DND-41 (cell line): ENCODE results near the gene GALK2.
"Not testable (repeated sequence)": the region's sequence is repeated elsewhere in the genome, so short reads cannot be mapped to it uniquely, and the experiment has no call there.

Experiments
- ATAC-seq: fragments of 200-7000 bp; cut with Tn5 transposase; 3 replicates; pipeline ENCODE4 v1.9.1; 2021; ENCODE audit warnings: low read depth; ENCODE audit not compliant: insufficient read depth
- DNase-seq: peaks from one replicate; pipeline ENCODE4 v3.0.0-alpha.2; 2020
- H2AFZ ChIP-seq: 2 replicates; pipeline ENCODE4 v1.6.0; 2012; ENCODE audit warnings: low read depth, low read length
- H3K27ac ChIP-seq: 2 replicates; pipeline ENCODE4 v1.5.1; 2012; ENCODE audit warnings: low read length, inconsistent platforms
- H3K27me3 ChIP-seq: fragments of 200-600 bp; sonication (generic); 2 replicates; pipeline ENCODE4 v1.6.0; 2012; ENCODE audit warnings: low read length, mild to moderate bottlenecking, inconsistent platforms; ENCODE audit not compliant: insufficient read depth, poor library complexity
- H3K36me3 ChIP-seq: 2 replicates; pipeline ENCODE4 v1.5.1; 2012; ENCODE audit warnings: low read length, inconsistent platforms; ENCODE audit not compliant: insufficient read depth
- H3K4me1 ChIP-seq: 2 replicates; pipeline ENCODE4 v1.5.1; 2012; ENCODE audit warnings: mild to moderate bottlenecking, low read length; ENCODE audit not compliant: insufficient read depth
- H3K4me2 ChIP-seq: 2 replicates; pipeline ENCODE4 v1.6.0; 2012; ENCODE audit warnings: mild to moderate bottlenecking, moderate library complexity, low read length, inconsistent platforms; ENCODE audit not compliant: insufficient read depth
- H3K4me3 ChIP-seq, 2 experiments: fragments of 200-600 bp in 1 of 2; shearing (Covaris generic) in 1 of 2; 2 replicates each; pipeline ENCODE4 v1.5.1; 2012 to 2016; ENCODE audit warnings: inconsistent platforms in 2 of 2, low read length in 2 of 2, mild to moderate bottlenecking in 2 of 2, low read depth in 1 of 2, moderate library complexity in 1 of 2
- H3K79me2 ChIP-seq: 2 replicates; pipeline ENCODE4 v1.6.0; 2012; ENCODE audit warnings: low read length, inconsistent platforms; ENCODE audit not compliant: insufficient read depth
- H3K9ac ChIP-seq: 2 replicates; pipeline ENCODE4 v1.6.0; 2012; ENCODE audit warnings: low read depth, mild to moderate bottlenecking, inconsistent platforms, low read length, moderate library complexity
- H3K9me3 ChIP-seq: 2 replicates; pipeline ENCODE4 v1.5.1; 2012; ENCODE audit warnings: low read length, moderate library complexity, mild to moderate bottlenecking, inconsistent platforms; ENCODE audit not compliant: insufficient read depth, severe bottlenecking
- H4K20me1 ChIP-seq: 2 replicates; pipeline ENCODE4 v1.6.0; 2012; ENCODE audit warnings: low read length; ENCODE audit not compliant: insufficient read depth
- CTCF ChIP-seq: IDR thresholded peaks from 2 replicates; pipeline ENCODE4 v1.5.1; 2012; ENCODE audit warnings: borderline replicate concordance, low read length, moderate library complexity, mild to moderate bottlenecking; ENCODE audit not compliant: poor library complexity, severe bottlenecking; ENCODE audit errors: extremely low read depth
- EZH2 ChIP-seq: IDR thresholded peaks from 3 replicates; pipeline ENCODE4 v1.6.1; 2012; ENCODE audit warnings: borderline replicate concordance, low read depth, mild to moderate bottlenecking, moderate library complexity, low read length, inconsistent platforms; ENCODE audit not compliant: severe bottlenecking

The GALK2 gene

DNA sequence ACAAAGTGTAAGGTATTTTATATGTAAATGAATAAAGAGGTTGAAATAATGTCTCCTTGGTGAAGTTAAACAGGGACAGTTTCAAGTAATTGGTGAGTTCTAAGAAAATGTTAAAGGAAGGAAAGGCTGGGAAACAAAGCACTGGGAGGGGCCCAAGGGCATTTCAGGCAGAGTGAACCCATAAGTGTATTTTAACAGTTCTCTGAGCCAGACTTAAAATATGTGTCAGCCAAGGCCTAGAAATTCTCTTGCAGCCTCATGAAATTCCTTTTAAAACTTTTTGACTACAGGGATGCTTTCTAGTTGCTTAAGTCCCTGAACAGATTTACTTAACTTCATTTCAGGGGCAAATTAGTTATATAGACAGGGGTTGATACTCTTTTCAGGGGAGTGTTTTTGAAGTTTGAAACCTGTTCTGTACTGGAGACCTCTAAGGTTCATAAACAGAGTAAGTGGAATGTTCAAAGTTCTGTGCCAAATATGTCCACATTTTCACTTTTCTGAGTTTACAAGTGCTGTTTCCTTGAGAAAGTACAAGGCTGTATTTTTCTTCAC, 77.6 kb downstream of the GALK2 start:
- ATAC-seq (no peak), DNase-seq (no peak)
- no peak for TF ChIP-seq EZH2
- no peak for TF ChIP-seq CTCF
- Histone ChIP-seq H4K20me1 (no peaks in the 10 kb centered on the region), H3K4me1 (no peaks in the 10 kb centered on the region), H3K4me2 (no peak overlapping the region), H3K9me3 (no peaks in the 10 kb centered on the region), H3K36me3 (peaks cover 20% of the 10 kb centered on the region; the same call in 1 of the 2 replicates), H3K9ac (no peak overlapping the region), H3K27me3 (no peaks in the 10 kb centered on the region), H3K27ac (no peak overlapping the region), H3K79me2 (no peaks in the 10 kb centered on the region), H3K4me3 (no peak overlapping the region), H2AFZ (no peak overlapping the region)

DNA sequence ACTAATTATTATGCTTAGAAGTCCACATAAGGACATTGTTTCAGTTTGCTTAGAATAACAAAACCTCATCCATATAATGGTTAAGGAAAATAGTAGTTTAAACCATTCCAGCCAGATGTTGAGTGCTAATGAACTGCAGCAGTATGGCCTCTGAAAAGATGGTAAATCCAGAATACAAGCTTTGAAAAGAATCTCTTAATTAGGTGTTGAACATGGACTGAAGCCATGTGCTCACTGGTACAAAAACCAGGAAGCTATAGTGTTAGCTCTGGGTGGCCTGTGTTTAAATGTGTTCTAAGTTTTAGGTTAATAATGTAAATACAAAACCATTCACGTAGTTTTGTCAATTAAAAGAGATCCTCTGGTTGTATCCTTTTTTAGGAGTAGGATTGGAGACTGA, 78.2 kb downstream of the GALK2 start:
- DNase-seq (no peak), ATAC-seq (no peak)
- no peak overlapping the region for H3K27ac ChIP-seq
- no peak overlapping the region for H3K9ac ChIP-seq
- H3K4me3 ChIP-seq, result no peak overlapping the region
- H3K4me2 ChIP-seq, result no peak overlapping the region
- TF ChIP-seq EZH2, result no peak
- TF ChIP-seq CTCF, result no peak
- no peaks in the 10 kb centered on the region for H4K20me1 ChIP-seq
- H3K36me3 ChIP-seq, result peaks cover 13% of the 10 kb centered on the region; the same call in 1 of the 2 replicates
- H3K79me2 ChIP-seq, result no peaks in the 10 kb centered on the region
- no peak overlapping the region for H2AFZ ChIP-seq
- no peaks in the 10 kb centered on the region for H3K27me3 ChIP-seq
- no peaks in the 10 kb centered on the region for H3K9me3 ChIP-seq
- H3K4me1 ChIP-seq, result no peaks in the 10 kb centered on the region

DNA sequence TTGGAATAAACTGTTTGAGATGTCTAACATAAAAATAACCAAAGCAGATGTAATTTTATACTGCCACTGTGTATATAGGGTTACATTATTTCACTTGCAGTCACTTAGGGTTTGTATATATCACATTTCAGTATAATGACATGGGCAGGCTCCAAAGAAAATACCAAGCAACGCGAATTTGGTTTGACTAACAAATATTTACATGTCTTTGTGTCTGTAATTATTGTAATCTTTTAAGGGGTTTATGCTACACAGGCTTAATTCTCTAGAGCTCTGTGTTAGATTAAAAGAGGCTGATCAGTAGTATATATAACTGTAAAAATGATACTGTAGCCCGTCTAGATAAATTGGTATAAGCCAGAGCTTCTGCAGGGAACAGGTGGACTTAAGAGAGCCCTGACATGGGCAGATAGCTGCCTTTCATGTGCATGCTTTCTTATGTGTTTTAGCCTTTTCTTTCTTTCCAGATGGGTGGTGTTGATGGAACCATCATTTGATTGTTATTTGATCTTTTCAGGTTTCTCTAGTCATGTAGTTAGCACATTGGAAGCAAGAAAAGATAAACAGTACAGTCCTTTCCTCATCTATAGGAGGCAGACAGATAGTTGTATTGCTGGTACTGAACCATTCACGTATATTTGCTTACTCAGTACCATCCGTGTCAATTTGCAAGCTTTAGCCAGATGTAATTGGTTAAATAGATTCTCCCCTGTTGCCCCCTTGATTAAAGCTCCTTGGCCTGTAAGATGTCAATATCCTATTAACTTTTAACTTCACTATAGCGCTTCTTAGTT, 86.1 kb downstream of the GALK2 start:
- Histone ChIP-seq H3K4me1 (no peaks in the 10 kb centered on the region), H3K9me3 (no peaks in the 10 kb centered on the region), H3K36me3 (no peaks in the 10 kb centered on the region), H2AFZ (no peak overlapping the region), H4K20me1 (no peaks in the 10 kb centered on the region), H3K4me3 (no peak overlapping the region), H3K9ac (no peak overlapping the region), H3K79me2 (no peaks in the 10 kb centered on the region), H3K4me2 (no peak overlapping the region), H3K27me3 (no peaks in the 10 kb centered on the region), H3K27ac (no peak overlapping the region)
- TF ChIP-seq EZH2, result no peak
- TF ChIP-seq CTCF, result no peak
- ATAC-seq (no peak), DNase-seq (no peak)

- not testable (repeated sequence) for H3K9me3 ChIP-seq, H3K4me3 ChIP-seq, H3K36me3 ChIP-seq, H3K27me3 ChIP-seq, H4K20me1 ChIP-seq, ATAC-seq, H3K4me2 ChIP-seq, H3K4me1 ChIP-seq, H3K79me2 ChIP-seq, H3K27ac ChIP-seq, H3K9ac ChIP-seq, H2AFZ ChIP-seq, DNase-seq
Measured at GRCh38 chr15:49265117-49265516, 95.1 kb downstream of the GALK2 start.
